ENCODE results near the gene XAGE5.
"Not testable (repeated sequence)": the region's sequence is repeated elsewhere in the genome, so short reads cannot be mapped to it uniquely, and the experiment has no call there.

XAGE5 gene, protein sequence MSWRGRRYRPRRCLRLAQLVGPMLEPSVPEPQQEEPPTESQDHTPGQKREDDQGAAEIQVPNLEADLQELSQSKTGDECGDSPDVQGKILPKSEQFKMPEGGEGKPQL

DNA sequence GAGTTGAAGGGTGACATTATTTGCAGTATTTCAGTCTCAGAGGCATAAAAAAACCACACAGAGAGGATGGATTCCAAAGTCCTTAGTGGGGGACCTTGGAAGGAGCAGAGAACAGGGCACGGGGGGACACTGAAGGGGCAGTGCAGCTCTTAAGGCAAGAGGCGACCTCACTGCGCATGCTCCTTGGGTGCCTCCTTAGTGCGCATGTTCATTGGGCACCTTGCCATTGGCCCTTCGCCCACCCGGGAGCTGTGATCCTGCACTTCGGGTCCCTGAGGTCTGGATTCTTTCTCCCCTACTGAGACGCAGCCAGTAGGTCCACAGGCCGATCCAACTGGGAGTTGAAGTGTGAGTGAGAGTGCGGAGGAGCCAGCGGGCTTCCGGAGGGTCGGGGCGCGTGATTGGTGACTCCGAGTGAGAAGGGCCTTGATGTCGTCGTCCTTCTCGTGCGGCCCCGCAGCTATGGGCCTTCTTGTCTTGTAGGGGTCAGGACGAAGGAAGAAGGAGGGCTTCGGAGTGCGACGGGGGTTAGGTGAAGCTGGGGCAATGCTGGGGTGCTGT is at the start of gene XAGE5:
Gene XAGE5, plus strand, starts transcription at position 223 of the 561 bp plus-strand sequence. CDS start 1,280 bp downstream, outside the sequence.
- no peak for DNase-seq

DNA sequence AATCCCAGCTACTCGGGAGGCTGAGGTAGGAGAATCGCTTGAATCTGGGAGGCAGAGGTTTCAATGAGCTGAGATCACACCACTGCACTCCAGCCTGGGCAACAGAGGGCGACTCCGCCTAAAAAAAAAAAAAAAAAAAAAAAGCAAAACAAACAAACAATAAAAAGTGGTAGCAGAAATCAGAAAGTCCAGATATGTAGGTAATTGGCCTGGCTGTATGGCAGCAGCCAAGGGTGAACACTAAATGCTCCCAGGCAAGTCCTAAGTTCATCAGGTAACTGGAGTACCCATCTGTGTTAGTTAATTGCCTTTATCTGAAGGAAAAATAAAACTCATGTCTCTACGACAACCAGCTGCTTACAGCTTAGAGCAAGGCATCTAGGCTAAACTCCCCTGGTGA is 45.1 kb upstream of the XAGE5 start:
- not testable (repeated sequence) for DNase-seq

DNA sequence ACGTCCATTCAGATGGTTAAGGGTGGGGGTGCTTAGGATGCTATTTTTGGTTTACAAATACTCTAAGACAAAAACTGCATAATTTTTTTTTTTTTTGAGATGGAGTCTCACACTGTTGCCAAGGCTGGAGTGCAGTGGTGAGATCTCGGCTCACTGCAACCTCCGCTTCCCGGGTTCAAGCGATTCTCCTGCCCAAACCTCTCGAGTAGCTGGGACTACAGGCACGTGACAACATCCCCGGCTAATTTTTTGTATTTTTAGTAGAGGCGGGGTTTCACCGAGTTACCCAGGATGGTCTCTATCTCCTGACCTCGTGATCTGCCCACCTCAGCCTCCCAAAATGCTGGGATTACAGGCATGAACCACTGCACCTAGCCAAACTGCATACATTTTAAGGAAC is 37.6 kb upstream of the XAGE5 start:
- DNase-seq: not testable (repeated sequence)

DNA sequence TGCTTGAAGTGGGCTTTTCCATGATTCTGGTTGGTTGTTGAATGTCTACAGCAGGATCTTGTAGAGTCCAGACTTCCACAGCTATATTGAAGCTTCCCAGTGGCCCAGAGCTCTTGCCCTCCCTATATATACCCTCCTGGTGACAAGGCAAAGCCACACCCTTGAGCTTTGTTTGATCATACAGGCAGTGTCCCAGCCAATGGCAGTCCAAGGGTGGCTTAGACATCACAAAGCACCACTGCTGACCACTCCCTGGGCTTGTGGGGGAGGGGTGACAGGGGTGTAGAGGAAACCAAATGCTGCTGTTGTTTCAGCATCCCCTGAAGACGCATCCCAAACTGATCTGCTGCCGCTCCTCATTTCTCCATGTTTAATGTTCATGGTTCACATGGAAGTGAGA is 13.8 kb upstream of the XAGE5 start, which contains the start of gene SPANXN5:
Gene SPANXN5, minus strand, starts transcription at position 101 of the 400 bp plus-strand sequence. Its CDS starts 79 bp downstream, at position 22.
- not testable (repeated sequence) for DNase-seq

DNA sequence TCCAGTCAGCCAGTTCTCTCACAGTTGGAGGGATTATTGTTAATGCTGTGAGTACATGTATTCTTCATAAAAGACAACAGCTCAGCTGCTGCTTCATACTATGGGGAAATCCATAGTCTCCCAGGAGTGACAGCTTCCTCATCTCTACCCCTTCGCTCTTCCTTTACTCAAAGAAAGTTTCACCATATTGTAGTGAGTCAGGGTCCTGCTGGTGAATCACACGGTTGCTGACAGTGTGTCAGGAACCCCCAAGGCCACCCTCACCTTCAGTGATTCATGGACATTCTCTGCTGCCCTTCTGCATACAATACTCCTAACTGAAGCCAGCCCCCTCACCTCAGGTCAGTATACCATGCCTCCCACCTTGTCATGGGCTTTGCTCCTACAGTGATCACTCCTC is 6.2 kb upstream of the XAGE5 start:
- peak; percentile 42 for DNase-seq

DNA sequence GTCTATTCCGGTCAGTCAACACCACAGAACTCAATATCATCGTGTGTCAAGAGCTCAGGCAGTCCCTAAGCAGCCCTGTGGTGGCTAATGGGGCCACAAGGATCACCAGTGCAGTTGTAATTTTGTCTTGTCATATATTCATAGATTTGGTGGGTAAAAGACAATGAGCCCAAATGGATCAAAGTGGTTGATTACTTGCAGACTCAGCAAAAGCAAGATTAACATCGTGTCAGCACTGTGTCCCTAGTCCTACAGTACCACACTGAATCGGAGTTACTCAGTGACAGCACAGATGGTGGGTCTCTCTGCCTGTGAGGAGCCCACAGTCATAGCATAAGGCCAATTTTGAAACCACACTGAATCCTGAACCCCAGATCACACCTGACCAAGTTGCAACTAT is 8.7 kb downstream of the XAGE5 start:
- DNase-seq: no peak

DNA sequence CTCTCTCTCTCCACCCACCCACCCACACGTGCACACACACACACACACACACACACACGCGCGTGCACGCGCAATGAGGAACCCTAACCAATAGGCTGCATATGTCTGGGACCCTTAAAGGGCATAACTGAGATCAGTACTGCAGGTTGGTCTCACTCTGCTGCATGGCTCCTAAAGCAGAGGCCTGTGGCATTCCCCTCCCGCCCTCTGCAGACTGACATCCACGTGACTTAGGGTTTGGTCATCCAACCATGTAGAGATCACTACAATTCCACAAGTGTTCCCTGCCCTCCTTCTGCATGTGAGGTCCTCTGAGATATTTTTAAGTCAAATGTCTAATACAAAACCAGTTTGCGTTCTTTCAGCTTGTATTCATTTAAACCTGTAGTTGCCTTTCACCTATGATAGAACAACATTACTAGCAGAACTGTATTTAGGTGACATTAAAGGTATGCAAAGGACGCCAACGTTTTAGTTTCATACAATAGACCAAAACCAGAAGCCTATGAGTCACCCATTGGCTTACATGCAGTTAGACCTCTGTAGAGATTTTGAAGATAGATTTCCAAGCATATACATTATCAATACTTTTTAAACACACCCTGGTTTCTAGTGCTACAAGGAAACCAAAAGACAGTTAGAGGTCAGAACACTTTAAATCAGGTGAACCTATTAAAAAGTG is 10.1 kb downstream of the XAGE5 start:
- DNase-seq: no peak

DNA sequence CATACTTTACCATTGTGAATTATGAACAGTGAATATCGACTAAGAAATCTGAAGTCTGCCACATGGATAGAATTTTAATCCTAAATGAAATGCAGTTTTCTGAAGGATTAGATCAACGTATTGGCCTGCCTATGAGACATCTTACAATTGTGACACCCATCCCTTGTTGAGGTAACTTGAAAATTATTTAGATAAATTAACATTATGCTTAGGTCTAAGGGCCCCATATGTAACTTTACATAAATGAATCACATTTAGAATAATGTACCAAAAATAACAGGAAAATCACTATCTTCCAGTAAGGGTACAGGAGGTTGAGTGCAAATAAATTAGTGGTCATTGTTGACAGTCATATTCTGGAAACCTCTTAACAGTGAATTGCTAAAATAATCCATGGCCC is 13.5 kb downstream of the XAGE5 start:
- DNase-seq: no peak

DNA sequence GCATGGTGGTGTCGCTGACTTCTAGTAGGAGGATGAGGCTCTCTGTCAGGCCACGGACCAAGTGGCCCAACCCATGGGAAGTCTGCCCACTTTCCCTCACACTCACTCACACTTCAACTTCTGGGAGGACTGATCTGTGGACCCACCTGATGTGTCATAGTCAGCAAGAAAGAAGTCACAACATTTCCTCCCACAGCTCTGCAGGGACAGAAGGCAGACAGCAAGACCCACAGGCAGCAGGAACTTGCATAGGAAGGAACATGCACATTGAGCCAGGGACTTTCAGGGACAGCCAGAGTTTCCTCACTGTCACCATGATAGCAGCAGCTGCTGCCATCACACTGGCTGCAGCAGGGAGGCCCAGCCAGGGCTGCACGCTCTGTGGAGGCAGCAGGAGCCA is 19.5 kb downstream of the XAGE5 start:
- peak; percentile 34 for DNase-seq

DNA sequence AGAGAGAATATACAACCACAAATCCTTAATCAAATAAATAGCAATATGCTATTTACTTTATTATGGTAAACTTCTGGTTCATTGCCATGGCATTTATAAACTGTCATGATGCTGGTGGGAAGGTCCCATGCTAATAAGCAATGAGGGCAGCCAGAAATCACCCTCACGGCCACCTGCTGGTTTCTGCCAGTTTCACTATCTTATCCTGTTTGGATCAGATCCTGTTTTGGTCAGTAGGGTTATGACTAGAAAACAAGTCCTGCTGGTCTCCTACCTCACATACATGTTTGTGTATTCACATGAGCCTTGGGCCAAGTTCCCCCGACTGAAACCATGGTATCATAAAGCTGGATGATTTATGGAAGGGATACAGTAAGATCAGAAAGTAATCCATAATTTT is 28.1 kb downstream of the XAGE5 start:
- no peak for DNase-seq

DNA sequence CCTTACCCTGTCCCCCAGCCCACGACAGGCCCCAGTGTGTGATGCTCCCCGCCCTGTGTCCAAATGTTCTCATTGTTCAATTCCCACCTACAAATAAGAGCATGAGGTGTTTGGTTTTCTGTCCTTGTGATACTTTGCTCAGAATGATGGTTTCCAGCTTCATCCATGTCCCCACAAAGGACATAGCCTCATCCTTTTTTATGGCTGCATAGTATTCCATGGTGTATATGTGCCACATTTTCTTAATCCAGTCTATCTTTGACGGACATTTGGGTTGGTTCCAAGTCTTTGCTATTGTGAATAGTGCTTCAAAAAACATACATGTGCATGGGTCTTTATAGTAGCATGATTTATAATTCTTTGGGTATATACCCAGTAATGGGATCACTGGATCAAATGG is 32.5 kb downstream of the XAGE5 start:
- not testable (repeated sequence) for DNase-seq

DNA sequence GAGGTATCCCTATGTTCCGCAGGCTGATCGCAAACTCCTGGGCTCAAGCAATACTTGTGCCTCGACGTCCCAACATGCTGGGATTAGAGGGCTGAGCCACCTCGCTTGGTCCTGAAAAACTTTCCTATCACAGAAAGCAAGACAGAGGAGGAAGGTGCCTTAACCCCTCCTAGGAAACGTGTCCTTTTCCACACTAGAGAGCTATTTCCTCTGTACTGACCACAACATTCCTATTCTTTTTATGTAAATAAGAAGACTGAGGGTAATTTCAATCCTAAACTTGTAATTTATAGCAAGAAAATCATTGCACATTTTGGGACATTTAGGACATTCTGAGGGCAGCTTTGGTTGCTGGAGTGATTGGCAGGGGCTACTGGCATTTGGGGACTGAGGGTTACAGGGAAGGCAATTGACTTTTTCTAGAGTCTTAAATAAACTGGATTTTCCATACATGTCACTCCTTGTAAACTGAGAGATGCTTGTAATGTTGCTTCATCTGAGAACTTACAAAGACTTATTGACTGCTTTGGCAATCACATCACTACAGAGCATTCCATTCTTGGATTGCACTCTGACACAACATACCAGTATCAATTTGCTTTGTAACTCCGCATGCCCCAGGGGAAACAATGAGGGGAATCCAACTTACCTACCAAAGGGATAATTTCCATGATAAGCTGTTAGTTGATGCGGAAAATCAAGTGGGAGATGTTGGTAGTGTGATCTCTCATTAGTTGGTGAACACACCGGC is 41.2 kb downstream of the XAGE5 start:
- no peak for DNase-seq

DNA sequence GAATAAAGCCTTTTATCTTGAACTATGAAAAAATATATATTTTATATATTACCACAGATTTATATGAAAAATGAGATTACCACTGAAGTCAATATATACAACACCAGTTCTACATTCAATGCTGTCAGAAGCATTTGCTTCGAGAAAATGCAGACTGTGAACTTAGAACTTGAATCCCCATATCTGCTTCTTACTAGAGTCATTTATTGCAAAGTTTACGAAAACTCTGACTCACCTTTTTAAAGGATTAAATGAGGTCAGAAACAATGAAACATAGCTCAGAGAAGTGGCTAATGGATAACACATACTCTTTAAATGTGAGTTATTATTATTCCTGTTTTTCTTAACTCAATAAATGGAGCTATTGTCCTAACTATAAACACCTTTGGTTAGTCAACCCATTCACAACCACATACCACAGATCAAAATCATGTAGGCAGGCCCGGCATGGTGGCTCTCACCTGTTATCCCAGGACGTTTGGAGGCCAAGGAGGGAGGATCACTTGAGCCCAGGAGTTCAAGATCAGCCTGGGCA is 46.0 kb downstream of the XAGE5 start:
- not testable (repeated sequence) for DNase-seq

DNA sequence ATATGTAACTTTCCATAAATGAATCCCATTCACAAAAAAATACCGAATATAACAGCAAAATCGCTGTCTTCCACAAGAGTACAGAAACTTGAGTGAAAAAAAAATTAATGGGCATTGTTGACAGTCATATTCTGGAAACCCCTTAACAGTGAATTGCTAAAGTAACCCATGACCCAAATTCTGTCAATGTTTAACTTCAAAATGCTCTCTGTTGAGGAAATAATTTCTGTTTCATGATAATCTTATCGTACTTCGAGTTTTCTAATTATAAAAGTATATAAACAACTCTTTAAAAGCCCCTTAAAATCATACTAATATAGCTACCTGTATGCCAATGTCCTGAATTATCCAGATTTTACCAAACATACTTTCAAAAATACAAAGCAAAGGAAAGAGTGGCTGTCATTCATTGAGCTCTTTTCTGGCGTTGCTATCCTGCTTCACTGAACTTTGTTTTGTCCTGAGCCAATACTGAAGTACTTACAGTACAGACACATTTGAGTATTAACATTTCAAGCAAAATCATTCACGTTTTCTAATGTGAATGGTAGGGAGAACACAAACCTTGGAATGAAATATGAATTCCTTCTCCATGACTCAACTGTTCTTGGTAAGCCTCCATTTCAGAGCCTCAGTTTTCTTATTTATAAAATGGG is 54.4 kb downstream of the XAGE5 start:
- DNase-seq: no peak

All from suppressor macrophage treated with lipopolysaccharide for 4 hours (primary cell).